ENCODE data around the gene COL25A1. TPM values are rescaled to one million over a fixed set of nuclear protein-coding genes. Genes with fewer than 3 reads are reported as not detected.

The COL25A1 gene
- total RNA-seq, 2 donors from 2014 or later = 4.0 to 6.2 TPM

DNA sequence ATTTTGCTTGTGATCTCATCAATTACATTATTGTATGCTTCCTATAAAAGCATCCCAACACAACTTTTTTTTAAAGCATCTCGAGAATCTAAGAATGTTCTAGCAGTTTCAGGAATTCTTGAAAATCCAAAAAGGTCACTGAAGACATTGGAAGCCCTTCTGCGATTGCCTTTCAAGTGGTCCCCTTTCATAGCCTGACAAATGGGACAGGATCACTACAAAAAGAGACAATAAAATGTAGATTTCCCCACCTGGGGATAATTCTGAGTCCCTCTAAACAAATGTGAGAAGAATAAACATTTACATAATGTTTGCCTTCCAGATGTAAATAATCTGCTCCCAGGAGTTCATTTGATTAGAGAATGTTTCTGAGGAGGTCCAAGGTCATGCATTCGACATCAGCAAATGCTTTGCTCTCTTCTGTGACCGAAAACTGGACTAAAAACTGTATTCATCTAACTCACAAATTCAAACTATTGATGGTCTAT is 116.0 kb downstream of the COL25A1 start:
- Mint-ChIP-seq H3K9me3 (peaks cover 1% of the 10 kb centered on the region), H3K4me3 (no peak overlapping the region), H3K27ac (no peak overlapping the region), H3K4me1 (peaks cover 19% of the 10 kb centered on the region), H3K36me3 (ENCODE audit: low read depth) (no peaks in the 10 kb centered on the region), H3K27me3 (ENCODE audit: insufficient read depth) (no peaks in the 10 kb centered on the region)
- Histone ChIP-seq H3K9ac (ENCODE audit: extremely low read depth, low read length, poor library complexity, severe bottlenecking) (no peak overlapping the region), H3K27me3 (ENCODE audit: control insufficient read depth, insufficient read depth, low read length, poor library complexity, severe bottlenecking) (no peaks in the 10 kb centered on the region), H3K36me3 (ENCODE audit: control insufficient read depth, insufficient read depth, low read length) (no peaks in the 10 kb centered on the region), H3K27ac (ENCODE audit: low read depth, low read length) (no peak overlapping the region), H3K4me3 (ENCODE audit: low read length) (no peak overlapping the region), H3K4me1 (ENCODE audit: control insufficient read depth, insufficient read depth, low read length) (peaks cover 8% of the 10 kb centered on the region), H3K9me3 (ENCODE audit: control insufficient read depth, low read length) (no peaks in the 10 kb centered on the region)
- DNase-seq = no peak
- TF ChIP-seq, protein P1, sequence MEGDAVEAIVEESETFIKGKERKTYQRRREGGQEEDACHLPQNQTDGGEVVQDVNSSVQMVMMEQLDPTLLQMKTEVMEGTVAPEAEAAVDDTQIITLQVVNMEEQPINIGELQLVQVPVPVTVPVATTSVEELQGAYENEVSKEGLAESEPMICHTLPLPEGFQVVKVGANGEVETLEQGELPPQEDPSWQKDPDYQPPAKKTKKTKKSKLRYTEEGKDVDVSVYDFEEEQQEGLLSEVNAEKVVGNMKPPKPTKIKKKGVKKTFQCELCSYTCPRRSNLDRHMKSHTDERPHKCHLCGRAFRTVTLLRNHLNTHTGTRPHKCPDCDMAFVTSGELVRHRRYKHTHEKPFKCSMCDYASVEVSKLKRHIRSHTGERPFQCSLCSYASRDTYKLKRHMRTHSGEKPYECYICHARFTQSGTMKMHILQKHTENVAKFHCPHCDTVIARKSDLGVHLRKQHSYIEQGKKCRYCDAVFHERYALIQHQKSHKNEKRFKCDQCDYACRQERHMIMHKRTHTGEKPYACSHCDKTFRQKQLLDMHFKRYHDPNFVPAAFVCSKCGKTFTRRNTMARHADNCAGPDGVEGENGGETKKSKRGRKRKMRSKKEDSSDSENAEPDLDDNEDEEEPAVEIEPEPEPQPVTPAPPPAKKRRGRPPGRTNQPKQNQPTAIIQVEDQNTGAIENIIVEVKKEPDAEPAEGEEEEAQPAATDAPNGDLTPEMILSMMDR (conservative IDR thresholded peaks at IDR 0.05) = no peak
- WGBS, 2 experiments (ENCODE audit: insufficient coverage in 1 of 2, insufficient read length in 1 of 2) = 72 to 74% methylated on average over 2 to 4 of the region's 4 CpGs

DNA sequence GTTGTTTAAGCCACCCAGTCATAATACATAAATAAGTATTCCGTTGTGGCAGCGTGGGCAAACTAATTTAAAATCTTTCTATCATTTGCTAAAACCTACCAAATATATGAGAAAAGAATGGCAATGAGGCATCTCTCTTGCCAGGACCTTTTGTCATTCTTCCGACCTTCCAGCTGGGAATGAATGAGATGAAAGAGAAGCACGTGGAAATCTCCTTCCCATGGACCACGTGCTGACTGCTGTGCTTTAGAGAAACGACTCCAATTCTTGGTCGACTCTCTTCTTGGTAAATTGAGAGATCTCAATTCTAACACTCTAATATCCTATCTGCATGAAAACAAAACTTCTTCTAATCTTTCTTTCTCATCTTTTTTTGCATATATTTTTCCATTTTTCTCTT is 116.5 kb downstream of the COL25A1 start:
- Histone ChIP-seq H3K4me3 (ENCODE audit: low read length) (no peak overlapping the region), H3K27me3 (ENCODE audit: control insufficient read depth, insufficient read depth, low read length, poor library complexity, severe bottlenecking) (no peaks in the 10 kb centered on the region), H3K9me3 (ENCODE audit: control insufficient read depth, low read length) (no peaks in the 10 kb centered on the region), H3K36me3 (ENCODE audit: control insufficient read depth, insufficient read depth, low read length) (no peaks in the 10 kb centered on the region), H3K4me1 (ENCODE audit: control insufficient read depth, insufficient read depth, low read length) (peaks cover 8% of the 10 kb centered on the region), H3K9ac (ENCODE audit: extremely low read depth, low read length, poor library complexity, severe bottlenecking) (no peak overlapping the region), H3K27ac (ENCODE audit: low read depth, low read length) (no peak overlapping the region)
- 49 to 71% methylated on average over 5 to 7 of the region's 7 CpGs for WGBS, 2 experiments (ENCODE audit: insufficient coverage in 1 of 2, insufficient read length in 1 of 2)
- Mint-ChIP-seq H3K4me1 (peaks cover 19% of the 10 kb centered on the region), H3K9me3 (peaks cover 1% of the 10 kb centered on the region), H3K27me3 (ENCODE audit: insufficient read depth) (no peaks in the 10 kb centered on the region), H3K4me3 (no peak overlapping the region), H3K27ac (no peak overlapping the region), H3K36me3 (ENCODE audit: low read depth) (no peaks in the 10 kb centered on the region)
- TF ChIP-seq, protein P1 (conservative IDR thresholded peaks at IDR 0.05) = no peak
- DNase-seq = no peak

DNA sequence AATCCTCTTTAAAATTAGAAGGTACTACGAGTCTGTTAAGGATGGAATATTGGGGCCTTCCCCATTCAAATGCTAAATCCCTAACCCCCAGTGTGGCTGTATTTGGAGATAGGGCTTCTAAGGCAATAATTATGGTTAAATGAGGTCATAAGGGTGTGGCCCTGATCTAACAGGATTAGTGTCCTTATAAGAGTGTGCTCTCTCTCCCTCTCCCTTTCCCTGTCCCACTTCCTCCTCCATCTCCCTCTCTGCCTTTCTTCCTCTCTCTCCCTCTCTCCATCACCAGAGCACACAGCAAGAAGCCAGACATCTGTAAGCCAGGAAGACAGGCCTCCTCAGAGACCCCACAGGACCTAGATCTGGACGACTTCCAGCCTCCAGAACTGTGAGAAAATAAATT is 116.9 kb downstream of the COL25A1 start:
- no peak overlapping the region for H3K27ac Mint-ChIP-seq
- Histone ChIP-seq H3K27ac (ENCODE audit: low read depth, low read length) (no peak overlapping the region), H3K36me3 (ENCODE audit: control insufficient read depth, insufficient read depth, low read length) (no peaks in the 10 kb centered on the region), H3K9me3 (ENCODE audit: control insufficient read depth, low read length) (no peaks in the 10 kb centered on the region), H3K9ac (ENCODE audit: extremely low read depth, low read length, poor library complexity, severe bottlenecking) (no peak overlapping the region), H3K27me3 (ENCODE audit: control insufficient read depth, insufficient read depth, low read length, poor library complexity, severe bottlenecking) (no peaks in the 10 kb centered on the region), H3K4me3 (ENCODE audit: low read length) (no peak overlapping the region), H3K4me1 (ENCODE audit: control insufficient read depth, insufficient read depth, low read length) (peaks cover 8% of the 10 kb centered on the region)
- DNase-seq = no peak
- WGBS, 2 experiments (ENCODE audit: insufficient coverage in 1 of 2, insufficient read length in 1 of 2) = 93 to 100% methylated on average over 1 to 2 of the region's 2 CpGs
- H3K4me3 Mint-ChIP-seq = no peak overlapping the region
- peaks cover 1% of the 10 kb centered on the region for H3K9me3 Mint-ChIP-seq
- peaks cover 19% of the 10 kb centered on the region for H3K4me1 Mint-ChIP-seq
- H3K36me3 Mint-ChIP-seq (ENCODE audit: low read depth) = no peaks in the 10 kb centered on the region
- TF ChIP-seq, protein P1 (conservative IDR thresholded peaks at IDR 0.05) = no peak
- H3K27me3 Mint-ChIP-seq (ENCODE audit: insufficient read depth) = no peaks in the 10 kb centered on the region

Data from endodermal cell (in vitro differentiated cells).